ENCODE results near the gene MAOA.
"Not testable (repeated sequence)": the region's sequence is repeated elsewhere in the genome, so short reads cannot be mapped to it uniquely, and the experiment has no call there.

The MAOA gene

GRCh38 chrX:43656005-43656494 is at the start of gene MAOA:
TSS of gene MAOA (plus strand) at chrX:43656299. CDS start at chrX:43656342, 43 bp downstream.
- peak; percentile 46 for DNase-seq (ENCODE audit: low spot score)

GRCh38 chrX:43612400-43612799 is 43.7 kb upstream of the MAOA start:
- no peak for DNase-seq (ENCODE audit: low spot score)

- DNase-seq (ENCODE audit: low spot score): peak; percentile 11
These were observed 40.4 kb upstream of the MAOA start for GRCh38 chrX:43615660-43616059.

- DNase-seq (ENCODE audit: low spot score): no peak
These were observed 37.5 kb upstream of the MAOA start for GRCh38 chrX:43618366-43619205.

GRCh38 chrX:43619861-43620260 is 36.2 kb upstream of the MAOA start:
- not testable (repeated sequence) for DNase-seq (ENCODE audit: low spot score)

- no peak for DNase-seq (ENCODE audit: low spot score)
These were observed 29.0 kb upstream of the MAOA start for GRCh38 chrX:43627147-43627546.

GRCh38 chrX:43627669-43628068 is 28.4 kb upstream of the MAOA start:
- DNase-seq (ENCODE audit: low spot score): no peak

- no peak for DNase-seq (ENCODE audit: low spot score)
These were observed 26.9 kb upstream of the MAOA start for GRCh38 chrX:43629229-43629628.

- DNase-seq (ENCODE audit: low spot score): no peak
These were observed 24.3 kb upstream of the MAOA start for GRCh38 chrX:43631841-43632240.

- no peak for DNase-seq (ENCODE audit: low spot score)
These were observed 23.0 kb upstream of the MAOA start for GRCh38 chrX:43633081-43633480.

- no peak for DNase-seq (ENCODE audit: low spot score)
These were observed 22.3 kb upstream of the MAOA start for GRCh38 chrX:43633757-43634156.

GRCh38 chrX:43640482-43640881 is 15.6 kb upstream of the MAOA start:
- no peak for DNase-seq (ENCODE audit: low spot score)

- no peak for DNase-seq (ENCODE audit: low spot score)
These were observed 14.4 kb upstream of the MAOA start for GRCh38 chrX:43641691-43642090.

- no peak for DNase-seq (ENCODE audit: low spot score)
These were observed 12.9 kb upstream of the MAOA start for GRCh38 chrX:43643201-43643600.

GRCh38 chrX:43643662-43644061 is 12.4 kb upstream of the MAOA start:
- no peak for DNase-seq (ENCODE audit: low spot score)

- no peak for DNase-seq (ENCODE audit: low spot score)
These were observed 11.9 kb upstream of the MAOA start for GRCh38 chrX:43644124-43644701.

- no peak for DNase-seq (ENCODE audit: low spot score)
These were observed 9.3 kb upstream of the MAOA start for GRCh38 chrX:43646800-43647199.

- peak; percentile 91 for DNase-seq (ENCODE audit: low spot score)
These were observed 1.5 kb upstream of the MAOA start for GRCh38 chrX:43654431-43655150.

- DNase-seq (ENCODE audit: low spot score): peak; percentile 10
These were observed 721 bp upstream of the MAOA start for GRCh38 chrX:43655151-43656004.

GRCh38 chrX:43657671-43658070 is 1.6 kb downstream of the MAOA start:
- no peak for DNase-seq (ENCODE audit: low spot score)

GRCh38 chrX:43661521-43662240 is 5.6 kb downstream of the MAOA start:
- DNase-seq (ENCODE audit: low spot score): no peak
